A673 (cell line): ENCODE results near the gene FAM184B. TPM values are rescaled to one million over a fixed set of nuclear protein-coding genes. Genes with fewer than 3 reads are reported as not detected.

Experiments used
- BruUV-seq: library from RNA; stranded (reverse); fragments of 400-500 nt; replicated peaks from 2 replicates; lab custom pipeline; 2021; lab: Mats Ljungman, UMichigan
- CTCF ChIA-PET: fragments of 300-600 bp; sonication (Branson Sonifier 250); formaldehyde crosslinking; loops from one replicate; lab custom pipeline; 2022; ENCODE audit warnings: antibody characterized with exemption; lab: Charles Lee
- POLR2A ChIA-PET: fragments of 300-600 bp; sonication (Branson Sonifier 250); formaldehyde crosslinking; loops from one replicate; lab custom pipeline; 2022; ENCODE audit warnings: antibody characterized with exemption; ENCODE audit not compliant: low non-redundant PET; lab: Charles Lee
- DNase-seq: peaks from one replicate; pipeline ENCODE4 v3.0.0-alpha.2; 2015; ENCODE audit warnings: low spot score
- H3K27ac ChIP-seq: fragments of 200-600 bp; sonication (generic); 2 replicates; pipeline ENCODE4 v1.5.1; 2016; ENCODE audit warnings: mixed run types, low read depth, mild to moderate bottlenecking, mixed read lengths, antibody characterized with exemption, low read length; ENCODE audit not compliant: poor library complexity, severe bottlenecking
- H3K27me3 ChIP-seq: fragments of 200-600 bp; sonication (generic); replicated peaks from 2 replicates; pipeline ENCODE4 v1.6.1; 2017; ENCODE audit warnings: mixed run types, low read depth, mild to moderate bottlenecking, mixed read lengths, antibody characterized with exemption, low read length; ENCODE audit not compliant: insufficient read depth, poor library complexity
- H3K36me3 ChIP-seq: fragments of 200-600 bp; sonication (generic); 2 replicates; pipeline ENCODE4 v1.6.1; 2016; ENCODE audit warnings: mixed run types, mild to moderate bottlenecking, mixed read lengths, antibody characterized with exemption, low read length; ENCODE audit not compliant: insufficient read depth, poor library complexity, severe bottlenecking
- H3K4me1 ChIP-seq: fragments of 200-600 bp; sonication (generic); 2 replicates; pipeline ENCODE4 v1.6.1; 2017; ENCODE audit warnings: mixed run types, mild to moderate bottlenecking, mixed read lengths, antibody characterized with exemption, low read length; ENCODE audit not compliant: insufficient read depth, poor library complexity, severe bottlenecking
- H3K4me3 ChIP-seq: fragments of 200-600 bp; sonication (generic); 2 replicates; pipeline ENCODE4 v1.5.1; 2016; ENCODE audit warnings: low read depth, mixed run types, mild to moderate bottlenecking, mixed read lengths, low read length; ENCODE audit not compliant: poor library complexity, severe bottlenecking
- H3K9me3 ChIP-seq: fragments of 200-600 bp; sonication (generic); 2 replicates; pipeline ENCODE4 v1.6.1; 2016; ENCODE audit warnings: mixed run types, low read depth, mild to moderate bottlenecking, mixed read lengths, antibody characterized with exemption, low read length; ENCODE audit not compliant: poor library complexity, severe bottlenecking
- CTCF ChIP-seq: fragments of 300-800, 200-600 bp; sonication (generic); conservative IDR thresholded peaks from 2 replicates; pipeline ENCODE4 v1.5.1; 2017; ENCODE audit warnings: low read depth, mild to moderate bottlenecking, antibody characterized with exemption, low read length, moderate library complexity, mixed read lengths
- EZH2 ChIP-seq: fragments of 200-600 bp; sonication (generic); IDR thresholded peaks from 2 replicates; pipeline ENCODE4 v1.6.1; 2017; ENCODE audit warnings: borderline replicate concordance, low read depth, mild to moderate bottlenecking, mixed read lengths, antibody characterized with exemption, low read length; ENCODE audit not compliant: poor library complexity, severe bottlenecking
- intact Hi-C: fragments of 100-400 bp; cut with micrococcal nuclease; formaldehyde crosslinking; loops from one replicate; pipeline ENCODE4 v1.10.0; 2022; ENCODE audit not compliant: unreplicated experiment
- total RNA-seq: library from RNA; stranded (reverse); gene quantifications from 2 replicates; pipeline ENCODE4 v1.2.3, GENCODE V29; 2021

Gene FAM184B
- total RNA-seq, 1 experiment from 2014 or later: 0.26 TPM

- ChIA-PET CTCF (no interaction called here), POLR2A (no interaction called here)
- Histone ChIP-seq H3K36me3 (peaks cover 53% of the 10 kb centered on the region), H3K9me3 (no peaks in the 10 kb centered on the region), H3K4me1 (peaks cover 10% of the 10 kb centered on the region), H3K27ac (no peak overlapping the region), H3K27me3 (no peaks in the 10 kb centered on the region), H3K4me3 (no peak overlapping the region)
- intact Hi-C loops: loop anchor here (10.0 kb wide), 1 partner anchor 186 kb away; no protein-coding TSS in a partner anchor
- TF ChIP-seq CTCF: no peak
- TF ChIP-seq EZH2: no peak
- BruUV-seq: no TSS peak
- DNase-seq: no peak
These were observed 162.5 kb downstream of the FAM184B start for GRCh38 chr4:17618926-17619325.

GRCh38 chr4:17616283-17616682 is 165.1 kb downstream of the FAM184B start:
- Histone ChIP-seq H3K9me3 (no peaks in the 10 kb centered on the region), H3K4me3 (no peak overlapping the region), H3K27me3 (no peaks in the 10 kb centered on the region), H3K27ac (no peak overlapping the region), H3K4me1 (peaks cover 10% of the 10 kb centered on the region), H3K36me3 (peaks cover 27% of the 10 kb centered on the region)
- intact Hi-C loops: loop anchor here (10.0 kb wide), 1 partner anchor 189 kb away; no protein-coding TSS in a partner anchor
- ChIA-PET CTCF (no interaction called here), POLR2A (no interaction called here)
- TSS peak; percentile 15 for BruUV-seq
- TF ChIP-seq EZH2 (no peak), CTCF (no peak)
- DNase-seq: no peak

GRCh38 chr4:17614416-17615299 is 166.8 kb downstream of the FAM184B start, which contains the start of gene MED28:
Gene MED28 (plus strand): TSS chr4:17614641. CDS start chr4:17614655, 14 bp downstream.
- Histone ChIP-seq H3K36me3 (peaks cover 12% of the 10 kb centered on the region), H3K4me3 (peak within 1 kb of the TSS; percentile 77), H3K4me1 (peaks cover 10% of the 10 kb centered on the region), H3K27ac (peak within 1 kb of the TSS; percentile 86), H3K27me3 (no peaks in the 10 kb centered on the region), H3K9me3 (no peaks in the 10 kb centered on the region)
- intact Hi-C loops: loop anchor here (10.0 kb wide), 1 partner anchor 190 kb away; no protein-coding TSS in a partner anchor
- TF ChIP-seq EZH2 (no peak), CTCF (no peak)
- CTCF ChIA-PET: no interaction called here
- DNase-seq: peak; percentile 97
- TSS peak; percentile 86 for BruUV-seq
- POLR2A ChIA-PET: interaction anchor here (0.6 to 0.7 kb wide), 2 partner anchors 257 to 1087 kb away, joined by 4 to 11 read pairs; no protein-coding TSS in a partner anchor
